Stimulated activated CD4-positive, alpha-beta T cell treated with anti-CD3 and anti-CD28 coated beads, Interleukin-2, amount 100 ng/mL, for 24 hours (primary cell): ENCODE measurements around the gene TAP1.
"Not testable (repeated sequence)": the region's sequence is repeated elsewhere in the genome, so short reads cannot be mapped to it uniquely, and the experiment has no call there.

Experiments used
- DNase-seq, 2 donors: peaks; one replicate each; pipeline ENCODE4 v3.0.0-alpha.2; 2020

TAP1 gene

GRCh38 chr6:32839356-32839755, 14.1 kb downstream of the TAP1 start:
- no peak for DNase-seq

- peak; percentile 99 for DNase-seq
Observed at GRCh38 chr6:32838114-32838958, 15.2 kb downstream of the TAP1 start, which contains the start of gene TAP2. Gene TAP2, minus strand, starts transcription at chr6:32838739. Its CDS starts 506 bp downstream, at chr6:32838233.

GRCh38 chr6:32837651-32838113, 15.8 kb downstream of the TAP1 start:
- DNase-seq, result no peak

- DNase-seq, result no peak
Observed at GRCh38 chr6:32836873-32837272, 16.6 kb downstream of the TAP1 start.

- no peak for DNase-seq
Observed at GRCh38 chr6:32835167-32835893, 18.2 kb downstream of the TAP1 start.

GRCh38 chr6:32833664-32834063, 19.8 kb downstream of the TAP1 start:
- DNase-seq, result no peak

GRCh38 chr6:32832535-32832934, 21.0 kb downstream of the TAP1 start:
- DNase-seq, result no peak

- no peak for DNase-seq
Observed at GRCh38 chr6:32830936-32831335, 22.6 kb downstream of the TAP1 start.

- DNase-seq, result no peak
Observed at GRCh38 chr6:32830017-32830416, 23.5 kb downstream of the TAP1 start.

- no peak for DNase-seq
Observed at GRCh38 chr6:32829495-32829894, 24.0 kb downstream of the TAP1 start.

- no peak for DNase-seq
Observed at GRCh38 chr6:32827025-32827424, 26.5 kb downstream of the TAP1 start.

GRCh38 chr6:32825966-32826365, 27.5 kb downstream of the TAP1 start:
- no peak for DNase-seq

GRCh38 chr6:32819729-32820128, 33.8 kb downstream of the TAP1 start:
- no peak for DNase-seq

- no peak for DNase-seq
Observed at GRCh38 chr6:32818867-32819266, 34.6 kb downstream of the TAP1 start.

GRCh38 chr6:32816746-32817204, 36.7 kb downstream of the TAP1 start, which contains the start of gene HLA-DOB:
Gene HLA-DOB, minus strand, starts transcription at chr6:32817002. Its CDS starts 51 bp downstream, at chr6:32816951.
- DNase-seq, result no peak

- DNase-seq, result no peak
Observed at GRCh38 chr6:32815996-32816395, 37.5 kb downstream of the TAP1 start.

- no peak for DNase-seq
Observed at GRCh38 chr6:32815115-32815514, 38.4 kb downstream of the TAP1 start.

- DNase-seq, result no peak
Observed at GRCh38 chr6:32814145-32814544, 39.4 kb downstream of the TAP1 start.

GRCh38 chr6:32809171-32809570, 44.3 kb downstream of the TAP1 start:
- DNase-seq, result no peak

- no peak for DNase-seq
Observed at GRCh38 chr6:32807020-32807580, 46.4 kb downstream of the TAP1 start.

- DNase-seq, result not testable (repeated sequence)
Observed at GRCh38 chr6:32805404-32805803, 48.1 kb downstream of the TAP1 start.

GRCh38 chr6:32803416-32803815, 50.1 kb downstream of the TAP1 start:
- no peak for DNase-seq

- no peak for DNase-seq
Observed at GRCh38 chr6:32799740-32800139, 53.8 kb downstream of the TAP1 start.
